ENCODE data around the gene DENND1A. TPM values are rescaled to one million over a fixed set of nuclear protein-coding genes. Genes with fewer than 3 reads are reported as not detected.
A peak's percentile ranks its signal among the peaks of the same experiment; 100 is the strongest.

Gene DENND1A
- total RNA-seq, 4 donors from 2014 or later: 15.8 to 33.5 (median 23.9) TPM

DNA sequence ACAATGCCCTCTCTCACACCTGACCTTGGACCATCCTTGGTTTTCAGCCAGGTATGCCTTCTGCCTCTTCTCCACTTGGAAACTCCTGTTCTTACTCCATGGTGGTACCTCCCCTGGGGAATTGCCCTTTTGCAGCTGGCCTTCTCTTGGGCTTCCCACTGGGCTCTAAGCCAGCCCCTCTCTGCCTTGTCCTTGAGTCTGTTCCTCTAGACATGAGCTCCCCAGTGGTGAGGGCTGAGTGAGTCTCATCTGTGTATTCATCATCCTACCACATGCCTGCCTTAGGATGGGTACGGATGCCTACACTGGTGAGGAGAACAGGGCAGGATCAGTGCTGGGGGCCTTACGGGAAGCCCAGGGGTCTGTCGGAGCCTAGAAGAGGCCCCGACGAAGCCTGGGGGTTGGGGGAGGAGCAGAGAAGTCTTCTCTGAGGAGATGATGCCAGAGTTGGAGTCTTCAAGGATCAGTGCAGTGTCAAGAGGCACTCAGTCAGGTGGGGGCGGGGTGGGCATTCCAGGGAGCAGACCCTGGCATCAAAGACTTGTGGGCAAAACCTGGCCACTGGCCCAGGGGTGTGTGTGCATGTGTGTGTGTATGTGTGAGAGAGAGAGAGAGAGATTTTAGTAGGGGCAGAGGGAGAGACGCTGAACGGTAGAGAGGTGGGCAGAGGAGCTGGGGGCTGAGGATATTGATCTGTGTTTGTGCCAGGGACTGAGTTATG, 579.2 kb downstream of the DENND1A start:
- Histone ChIP-seq H3K27ac (no peak overlapping the region), H3K4me1 (peaks cover 24% of the 10 kb centered on the region), H3K9me3 (no peaks in the 10 kb centered on the region), H3K27me3 (peaks cover 27% of the 10 kb centered on the region), H3K4me3 (no peak overlapping the region), H3K36me3 (no peaks in the 10 kb centered on the region)
- WGBS: 63% methylated on average over 8 of the region's 8 CpGs
- TF ChIP-seq, protein P1, sequence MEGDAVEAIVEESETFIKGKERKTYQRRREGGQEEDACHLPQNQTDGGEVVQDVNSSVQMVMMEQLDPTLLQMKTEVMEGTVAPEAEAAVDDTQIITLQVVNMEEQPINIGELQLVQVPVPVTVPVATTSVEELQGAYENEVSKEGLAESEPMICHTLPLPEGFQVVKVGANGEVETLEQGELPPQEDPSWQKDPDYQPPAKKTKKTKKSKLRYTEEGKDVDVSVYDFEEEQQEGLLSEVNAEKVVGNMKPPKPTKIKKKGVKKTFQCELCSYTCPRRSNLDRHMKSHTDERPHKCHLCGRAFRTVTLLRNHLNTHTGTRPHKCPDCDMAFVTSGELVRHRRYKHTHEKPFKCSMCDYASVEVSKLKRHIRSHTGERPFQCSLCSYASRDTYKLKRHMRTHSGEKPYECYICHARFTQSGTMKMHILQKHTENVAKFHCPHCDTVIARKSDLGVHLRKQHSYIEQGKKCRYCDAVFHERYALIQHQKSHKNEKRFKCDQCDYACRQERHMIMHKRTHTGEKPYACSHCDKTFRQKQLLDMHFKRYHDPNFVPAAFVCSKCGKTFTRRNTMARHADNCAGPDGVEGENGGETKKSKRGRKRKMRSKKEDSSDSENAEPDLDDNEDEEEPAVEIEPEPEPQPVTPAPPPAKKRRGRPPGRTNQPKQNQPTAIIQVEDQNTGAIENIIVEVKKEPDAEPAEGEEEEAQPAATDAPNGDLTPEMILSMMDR (IDR thresholded peaks at IDR 0.05): no peak
- no peak for TF ChIP-seq EP300 (IDR thresholded peaks at IDR 0.05)
- no peak for TF ChIP-seq POLR2A (IDR thresholded peaks at IDR 0.05)
- TF ChIP-seq POLR2AphosphoS5 (IDR thresholded peaks at IDR 0.05): no peak
- no peak for DNase-seq (ENCODE audit: low spot score in 2 of 2)

DNA sequence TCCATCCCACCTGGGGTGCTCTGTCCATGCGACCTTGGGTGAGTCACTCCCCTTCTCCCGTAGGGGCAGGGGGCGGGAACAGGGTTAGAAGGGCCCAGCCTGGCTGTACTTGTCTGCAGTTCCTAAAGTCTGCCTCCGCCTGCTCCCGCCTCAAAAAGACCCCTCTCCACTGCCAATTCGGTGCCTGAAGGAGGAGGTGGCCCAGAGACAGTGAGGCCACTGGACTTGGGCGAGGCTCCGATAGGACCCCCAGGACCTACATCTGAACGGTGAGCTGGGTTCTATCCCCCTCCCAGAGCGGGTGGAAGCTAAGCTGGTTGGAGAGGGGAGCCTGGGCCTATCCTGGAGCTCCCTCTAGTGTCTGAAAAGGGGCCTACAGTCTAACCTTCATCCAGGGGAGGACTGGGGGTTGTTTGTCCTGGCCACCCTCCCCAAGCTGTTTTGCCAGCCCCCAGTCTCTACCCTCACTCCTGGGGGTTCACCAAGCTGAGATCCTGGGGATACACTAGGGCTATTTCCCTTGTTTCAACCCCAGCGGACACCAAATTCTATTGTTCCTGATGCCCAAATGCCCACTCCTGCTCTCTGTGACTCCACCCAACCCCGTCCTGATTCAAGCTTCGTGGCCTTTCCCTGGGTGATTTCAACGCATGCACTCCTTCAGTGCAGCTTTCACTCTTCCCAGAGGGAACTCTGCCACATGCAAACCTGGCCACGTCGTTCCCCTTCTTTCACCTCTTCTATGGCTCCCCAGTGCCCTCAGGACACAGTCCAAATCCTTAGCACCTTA, 580.0 kb downstream of the DENND1A start:
- no peak for DNase-seq (ENCODE audit: low spot score in 2 of 2)
- no peaks in the 10 kb centered on the region for H3K9me3 ChIP-seq
- no peak overlapping the region for H3K4me3 ChIP-seq
- no peak overlapping the region for H3K27ac ChIP-seq
- peaks cover 27% of the 10 kb centered on the region for H3K27me3 ChIP-seq
- 15% methylated on average over 8 of the region's 16 CpGs for WGBS
- peaks cover 28% of the 10 kb centered on the region for H3K4me1 ChIP-seq
- no peaks in the 10 kb centered on the region for H3K36me3 ChIP-seq
- TF ChIP-seq POLR2AphosphoS5 (IDR thresholded peaks at IDR 0.05): no peak
- TF ChIP-seq, protein P1 (IDR thresholded peaks at IDR 0.05): peak; percentile 73 to 95
- no peak for TF ChIP-seq EP300 (IDR thresholded peaks at IDR 0.05)
- no peak for TF ChIP-seq POLR2A (IDR thresholded peaks at IDR 0.05)

GRCh38 chr9:123349033-123349432, 580.9 kb downstream of the DENND1A start:
- H3K4me1 ChIP-seq: peaks cover 27% of the 10 kb centered on the region
- H3K27ac ChIP-seq: no peak overlapping the region
- H3K36me3 ChIP-seq: no peaks in the 10 kb centered on the region
- DNase-seq (ENCODE audit: low spot score in 2 of 2): no peak
- peaks cover 27% of the 10 kb centered on the region for H3K27me3 ChIP-seq
- WGBS: 44% methylated on average over 3 of the region's 3 CpGs
- H3K4me3 ChIP-seq: no peak overlapping the region
- no peak for TF ChIP-seq POLR2AphosphoS5 (IDR thresholded peaks at IDR 0.05)
- no peak for TF ChIP-seq EP300 (IDR thresholded peaks at IDR 0.05)
- no peak for TF ChIP-seq POLR2A (IDR thresholded peaks at IDR 0.05)
- TF ChIP-seq, protein P1 (IDR thresholded peaks at IDR 0.05): no peak
- no peaks in the 10 kb centered on the region for H3K9me3 ChIP-seq

GRCh38 chr9:123348317-123348992, 581.5 kb downstream of the DENND1A start:
- H3K4me3 ChIP-seq: no peak overlapping the region
- peaks cover 26% of the 10 kb centered on the region for H3K4me1 ChIP-seq
- no peak for DNase-seq (ENCODE audit: low spot score in 2 of 2)
- H3K27me3 ChIP-seq: peaks cover 23% of the 10 kb centered on the region
- H3K36me3 ChIP-seq: no peaks in the 10 kb centered on the region
- 54% methylated on average over 9 of the region's 9 CpGs for WGBS
- TF ChIP-seq, protein P1 (IDR thresholded peaks at IDR 0.05): no peak
- TF ChIP-seq EP300 (IDR thresholded peaks at IDR 0.05) (no peak), POLR2A (IDR thresholded peaks at IDR 0.05) (no peak), POLR2AphosphoS5 (IDR thresholded peaks at IDR 0.05) (no peak)
- no peaks in the 10 kb centered on the region for H3K9me3 ChIP-seq
- no peak overlapping the region for H3K27ac ChIP-seq
